Uterus (tissue), 2 donors: ENCODE measurements around the gene RAET1L.

ENCODE experiments used
- CTCF ChIP-seq, 4 experiments: fragments of 200-600 bp in 2 of 4; fragments of 450-650 bp in 2 of 4; sonication (generic) in 2 of 4; IDR thresholded peaks; one replicate each; pipeline ENCODE4 v1.5.1; 2016 to 2019; ENCODE audit warnings: antibody characterized with exemption in 4 of 4, mild to moderate bottlenecking in 2 of 4, moderate library complexity in 1 of 4
- POLR2A ChIP-seq, 2 donors: fragments of 450-650 bp; IDR thresholded peaks; one replicate each; pipeline ENCODE4 v1.6.1; 2016; ENCODE audit warnings: antibody characterized with exemption in 2 of 2, mild to moderate bottlenecking in 1 of 2, moderate library complexity in 1 of 2

- no peak for TF ChIP-seq CTCF (IDR thresholded peaks at IDR 0.05)
- TF ChIP-seq POLR2A (IDR thresholded peaks at IDR 0.05) = no peak
These were observed 33.0 kb upstream of the RAET1L start for GRCh38 chr6:150058231-150058792.
